HCT116 (cell line): ENCODE measurements around the gene STAT4. TPM values are rescaled to one million over a fixed set of nuclear protein-coding genes. Genes with fewer than 3 reads are reported as not detected.

Experiments used
- ATAC-seq: fragments of 200-7000 bp; cut with Tn5 transposase; 2 replicates; pipeline ENCODE4 v1.9.1; 2020; ENCODE audit warnings: mild to moderate bottlenecking, moderate library complexity
- BruUV-seq: library from RNA; stranded (reverse); fragments of 400-500 nt; replicated peaks from 2 replicates; lab custom pipeline; 2021; lab: Mats Ljungman, UMichigan
- CTCF ChIA-PET: fragments of 300-600 bp; sonication (Branson Sonifier 250); formaldehyde crosslinking; loops from one replicate; lab custom pipeline; 2021; ENCODE audit warnings: antibody characterized with exemption; lab: Charles Lee
- POLR2A ChIA-PET: fragments of 300-600, 350-600 bp; sonication (Branson Sonifier 250); formaldehyde crosslinking; loops from one replicate; lab custom pipeline; 2021; ENCODE audit warnings: antibody characterized with exemption; lab: Charles Lee
- RAD21 ChIA-PET, 2 experiments: fragments of 300-600 bp; sonication (Branson Sonifier 250); formaldehyde crosslinking; loops; one replicate each; lab custom pipeline; 2023; ENCODE audit warnings: low total read pairs in 2 of 2; ENCODE audit not compliant: uncharacterized antibody in 2 of 2, unreplicated experiment in 2 of 2, low non-redundant PET in 1 of 2; lab: Charles Lee
- DNase-seq: peaks from one replicate; pipeline ENCODE4 v3.0.0-alpha.2; 2010; ENCODE audit warnings: low read depth, low spot score
- H2AFZ ChIP-seq: fragments of 200-600 bp; shearing (Covaris generic), sonication (generic); 2 replicates; pipeline ENCODE4 v1.6.1; 2017; ENCODE audit warnings: low read depth, mixed run types, mixed read lengths, antibody characterized with exemption, low read length; ENCODE audit not compliant: poor library complexity, severe bottlenecking
- H3K27ac ChIP-seq: 2 replicates; pipeline ENCODE4 v1.5.1; 2012; ENCODE audit warnings: low read depth, low read length
- H3K27me3 ChIP-seq: fragments of 200-600 bp; sonication (generic); 2 replicates; pipeline ENCODE4 v1.6.1; 2016; ENCODE audit warnings: mixed run types, low read length, mixed read lengths; ENCODE audit not compliant: insufficient read depth
- H3K36me3 ChIP-seq, 2 experiments: fragments of 200-500 bp in 1 of 2; fragments of 200-600 bp in 1 of 2; sonication (Bioruptor generic) in 1 of 2; sonication (generic) in 1 of 2; 2 replicates each; pipeline versions ENCODE4 v1.5.1 to v1.6.1; 2014 to 2016; ENCODE audit warnings: low read length in 2 of 2, inconsistent platforms in 1 of 2, mixed read lengths in 1 of 2, mixed run types in 1 of 2; ENCODE audit not compliant: insufficient read depth in 2 of 2, control insufficient read depth in 1 of 2
- H3K4me1 ChIP-seq, 2 experiments: fragments of 200-600 bp in 1 of 2; sonication (generic) in 1 of 2; 2 replicates each; pipeline versions ENCODE4 v1.5.1 to v1.6.1; 2012 to 2017; ENCODE audit warnings: low read length in 2 of 2, inconsistent platforms in 1 of 2, mild to moderate bottlenecking in 1 of 2, mixed read lengths in 1 of 2, mixed run types in 1 of 2, moderate library complexity in 1 of 2; ENCODE audit not compliant: insufficient read depth in 2 of 2, control insufficient read depth in 1 of 2
- H3K4me2 ChIP-seq: fragments of 200-600 bp; sonication (generic); 2 replicates; pipeline ENCODE4 v1.6.1; 2017; ENCODE audit warnings: mixed run types, low read length, mixed read lengths
- H3K4me3 ChIP-seq, 2 experiments: fragments of 200-600 bp in 1 of 2; sonication (generic) in 1 of 2; replicated peaks in 1 of 2; 2 replicates each; pipeline ENCODE4 v1.5.1; 2011 to 2016; ENCODE audit warnings: low read length in 2 of 2, control low read depth in 1 of 2, low read depth in 1 of 2, mild to moderate bottlenecking in 1 of 2, mixed read lengths in 1 of 2, mixed run types in 1 of 2
- H3K79me2 ChIP-seq: fragments of 200-600 bp; sonication (generic); 2 replicates; pipeline ENCODE4 v1.6.1; 2017; ENCODE audit warnings: mild to moderate bottlenecking, mixed run types, low read length, moderate library complexity, mixed read lengths; ENCODE audit not compliant: insufficient read depth
- H3K9ac ChIP-seq: fragments of 200-600 bp; sonication (generic); 2 replicates; pipeline ENCODE4 v1.6.1; 2016; ENCODE audit warnings: low read length, mixed read lengths
- H3K9me2 ChIP-seq: fragments of 200-600 bp; sonication (generic), shearing (Covaris generic); 2 replicates; pipeline ENCODE4 v1.6.1; 2017; ENCODE audit warnings: mixed run types, mild to moderate bottlenecking, moderate library complexity; ENCODE audit not compliant: insufficient read depth
- H3K9me3 ChIP-seq, 2 experiments: fragments of 200-500 bp in 1 of 2; fragments of 200-600 bp in 1 of 2; sonication (Bioruptor generic) in 1 of 2; sonication (generic) in 1 of 2; 2 replicates each; pipeline ENCODE4 v1.6.1; 2014 to 2017; ENCODE audit warnings: low read length in 2 of 2, mixed read lengths in 2 of 2, inconsistent platforms in 1 of 2, low read depth in 1 of 2, mild to moderate bottlenecking in 1 of 2, mixed run types in 1 of 2, moderate library complexity in 1 of 2; ENCODE audit not compliant: control insufficient read depth in 1 of 2, insufficient read depth in 1 of 2
- H4K20me1 ChIP-seq: fragments of 200-600 bp; sonication (generic), shearing (Covaris generic); 2 replicates; pipeline ENCODE4 v1.6.1; 2017; ENCODE audit warnings: mixed run types, mild to moderate bottlenecking, moderate library complexity; ENCODE audit not compliant: insufficient read depth
- CBX3 ChIP-seq: IDR thresholded peaks from 2 replicates; pipeline ENCODE4 v1.6.1; 2012; ENCODE audit warnings: low read depth
- CEBPB ChIP-seq: IDR thresholded peaks from 2 replicates; pipeline ENCODE4 v1.6.1; 2012; ENCODE audit warnings: low read depth
- EGR1 ChIP-seq: IDR thresholded peaks from 2 replicates; pipeline ENCODE4 v1.6.1; 2012; ENCODE audit warnings: low read depth
- EZH2phosphoT487 ChIP-seq: fragments of 200-600 bp; IDR thresholded peaks from 2 replicates; pipeline ENCODE4 v1.6.1; 2018; ENCODE audit warnings: antibody characterized with exemption, borderline replicate concordance
- POLR2A ChIP-seq: IDR thresholded peaks from 2 replicates; pipeline ENCODE4 v1.7.0; 2011; ENCODE audit warnings: borderline replicate concordance; ENCODE audit not compliant: insufficient read depth, insufficient read length; ENCODE audit errors: extremely low read depth
- POLR2AphosphoS5 ChIP-seq: IDR thresholded peaks from 2 replicates; pipeline ENCODE4 v1.6.1; 2011; ENCODE audit warnings: mild to moderate bottlenecking, low read depth, low read length, moderate library complexity
- RAD21 ChIP-seq: IDR thresholded peaks from 2 replicates; pipeline ENCODE4 v1.6.1; 2012; ENCODE audit warnings: low read depth, mild to moderate bottlenecking
- SIN3A ChIP-seq: IDR thresholded peaks from 2 replicates; pipeline ENCODE4 v1.6.1; 2012; ENCODE audit warnings: low read depth
- SP1 ChIP-seq: IDR thresholded peaks from 2 replicates; pipeline ENCODE4 v1.6.1; 2012; ENCODE audit warnings: low read depth
- TCF7L2 ChIP-seq: IDR thresholded peaks from 2 replicates; pipeline ENCODE4 v1.7.0; 2011; ENCODE audit warnings: borderline replicate concordance, inconsistent platforms; ENCODE audit not compliant: insufficient read depth, insufficient read length; ENCODE audit errors: extremely low read depth
- YY1 ChIP-seq: IDR thresholded peaks from 2 replicates; pipeline ENCODE4 v1.6.1; 2011; ENCODE audit warnings: low read length, low read depth, moderate library complexity, mild to moderate bottlenecking; ENCODE audit not compliant: insufficient replicate concordance; ENCODE audit errors: extremely low read depth
- ZFX ChIP-seq: fragments of 450-650 bp; IDR thresholded peaks from 2 replicates; pipeline ENCODE4 v1.6.1; 2017
- ZNF274 ChIP-seq: fragments of 200-500 bp; sonication (Bioruptor generic); IDR thresholded peaks from 2 replicates; pipeline ENCODE4 v1.6.1; 2014; ENCODE audit warnings: mild to moderate bottlenecking, low read depth, low read length, inconsistent platforms
- intact Hi-C: fragments of 100-400 bp; cut with micrococcal nuclease; formaldehyde crosslinking; loops from 2 replicates; pipeline ENCODE4 v1.10.0; 2022
- total RNA-seq: library from RNA; stranded (reverse); gene quantifications from one replicate; pipeline ENCODE4 v1.2.1, GENCODE V29; 2021; ENCODE audit not compliant: unreplicated experiment
- TF ChIP-seq, protein P1 (sequence below): IDR thresholded peaks from 2 replicates; pipeline ENCODE4 v1.6.1; 2012
- TF ChIP-seq, protein P2 (sequence below): IDR thresholded peaks from 2 replicates; pipeline ENCODE4 v1.6.1; 2011; ENCODE audit warnings: mild to moderate bottlenecking, low read length, moderate library complexity; ENCODE audit not compliant: insufficient replicate concordance; ENCODE audit errors: extremely low read depth
- TF ChIP-seq, protein P3 (sequence below), 3 experiments: fragments of 200-600 bp in 1 of 3; sonication (generic) in 1 of 3; IDR thresholded peaks in 2 of 3; conservative IDR thresholded peaks in 1 of 3; 2 replicates each; pipeline ENCODE4 v1.5.1; 2012 to 2017; ENCODE audit warnings: low read depth in 2 of 3, low read length in 2 of 3, antibody characterized with exemption in 1 of 3, borderline replicate concordance in 1 of 3, control low read depth in 1 of 3, mild to moderate bottlenecking in 1 of 3, mixed read lengths in 1 of 3, mixed run types in 1 of 3, moderate library complexity in 1 of 3; ENCODE audit not compliant: insufficient read depth in 1 of 3

Gene STAT4
- total RNA-seq, 1 experiment from 2014 or later: 2.0 TPM

DNA sequence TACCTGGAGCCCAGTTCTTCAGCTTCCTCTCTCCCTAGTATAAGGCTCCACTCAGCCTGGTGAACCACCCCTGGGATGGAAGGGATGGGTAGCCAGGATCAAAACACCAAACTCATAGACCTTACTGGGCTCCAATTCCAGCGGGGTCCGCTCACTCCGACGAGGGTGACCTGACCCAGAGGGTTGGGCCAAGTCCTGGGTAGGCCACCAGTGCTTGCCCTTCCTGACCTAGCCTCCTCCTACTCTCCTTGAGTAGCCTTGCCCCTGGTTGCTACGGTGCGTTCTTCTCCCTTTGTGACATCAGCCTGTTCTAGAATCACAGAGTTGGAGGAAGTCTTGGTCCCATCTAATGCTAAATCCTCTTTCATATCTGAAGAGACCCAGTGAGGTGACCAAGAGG lies 537 bp upstream of the STAT4 start:
- ATAC-seq (peak; percentile 15; the same call in 1 of the 2 replicates), DNase-seq (no peak)
- Histone ChIP-seq H4K20me1 (no peaks in the 10 kb centered on the region), H3K4me2 (peak overlapping the region; percentile 95), H3K79me2 (no peaks in the 10 kb centered on the region), H3K9me3 (no peaks in the 10 kb centered on the region), H3K9ac (peak overlapping the region; percentile 52; the same call in 1 of the 2 replicates), H3K4me3 (peak overlapping the region; percentile 63 to 70), H3K4me1 (peaks cover 0 to 9% of the 10 kb centered on the region in 2 experiments; a peak in 2 of 4 replicates), H3K9me2 (no peaks in the 10 kb centered on the region), H3K36me3 (no peaks in the 10 kb centered on the region), H3K27ac (peak overlapping the region; percentile 1; the same call in 1 of the 2 replicates), H2AFZ (peak overlapping the region; percentile 74), H3K27me3 (no peaks in the 10 kb centered on the region)
- intact Hi-C loops: no loop called here
- ChIA-PET RAD21 (no interaction called here), POLR2A (no interaction called here), CTCF (interaction anchor here (2.4 to 5.6 kb wide), 2 partner anchors 100 to 370 kb away, joined by 4 to 34 read pairs; no protein-coding TSS in a partner anchor)
- BruUV-seq: no TSS peak
- TF ChIP-seq EZH2phosphoT487: no peak
- TF ChIP-seq SIN3A: no peak
- no peak for TF ChIP-seq CEBPB
- no peak for TF ChIP-seq ZFX
- no peak for TF ChIP-seq RAD21
- TF ChIP-seq EGR1: no peak
- no peak for TF ChIP-seq POLR2A
- no peak for TF ChIP-seq POLR2AphosphoS5
- no peak for TF ChIP-seq CBX3
- TF ChIP-seq SP1: no peak
- TF ChIP-seq, protein P1, sequence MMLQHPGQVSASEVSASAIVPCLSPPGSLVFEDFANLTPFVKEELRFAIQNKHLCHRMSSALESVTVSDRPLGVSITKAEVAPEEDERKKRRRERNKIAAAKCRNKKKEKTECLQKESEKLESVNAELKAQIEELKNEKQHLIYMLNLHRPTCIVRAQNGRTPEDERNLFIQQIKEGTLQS: no peak

DNA sequence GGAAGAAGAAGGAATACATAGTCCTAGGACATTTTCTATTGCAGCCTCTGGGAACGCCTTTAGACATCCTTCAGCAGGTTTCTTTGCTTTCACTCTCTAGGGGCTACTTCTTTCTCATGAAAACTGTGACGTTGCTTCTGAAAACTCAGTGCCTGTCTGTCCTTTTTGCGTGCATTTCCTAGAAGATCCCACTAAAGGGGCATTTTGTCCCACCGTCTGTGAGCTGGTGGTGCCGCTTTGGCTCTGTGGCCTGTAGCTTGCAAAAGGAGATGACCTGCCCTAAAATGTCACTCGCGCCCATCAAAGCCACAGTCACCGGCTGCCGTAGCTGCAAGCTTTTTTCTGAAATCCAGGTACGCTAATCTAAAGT lies 579 bp downstream of the STAT4 start:
- Histone ChIP-seq H3K27me3 (no peaks in the 10 kb centered on the region), H3K9me3 (no peaks in the 10 kb centered on the region), H3K36me3 (no peaks in the 10 kb centered on the region), H3K9me2 (no peaks in the 10 kb centered on the region), H3K4me2 (peak overlapping the region; percentile 95), H4K20me1 (no peaks in the 10 kb centered on the region), H3K79me2 (no peaks in the 10 kb centered on the region), H2AFZ (peak overlapping the region; percentile 74), H3K27ac (peak overlapping the region; percentile 1; the same call in 1 of the 2 replicates), H3K9ac (peak overlapping the region; percentile 52), H3K4me3 (peak overlapping the region; percentile 63 to 70), H3K4me1 (peaks cover 0 to 6% of the 10 kb centered on the region in 2 experiments; a peak in 2 of 4 replicates)
- BruUV-seq: no TSS peak
- intact Hi-C loops: no loop called here
- RAD21 ChIA-PET: interaction anchor here in 1 of 2 experiments (1.2 kb wide), 1 partner anchor 98 kb away, joined by 4 read pairs; no protein-coding TSS in a partner anchor
- TF ChIP-seq, protein P2, sequence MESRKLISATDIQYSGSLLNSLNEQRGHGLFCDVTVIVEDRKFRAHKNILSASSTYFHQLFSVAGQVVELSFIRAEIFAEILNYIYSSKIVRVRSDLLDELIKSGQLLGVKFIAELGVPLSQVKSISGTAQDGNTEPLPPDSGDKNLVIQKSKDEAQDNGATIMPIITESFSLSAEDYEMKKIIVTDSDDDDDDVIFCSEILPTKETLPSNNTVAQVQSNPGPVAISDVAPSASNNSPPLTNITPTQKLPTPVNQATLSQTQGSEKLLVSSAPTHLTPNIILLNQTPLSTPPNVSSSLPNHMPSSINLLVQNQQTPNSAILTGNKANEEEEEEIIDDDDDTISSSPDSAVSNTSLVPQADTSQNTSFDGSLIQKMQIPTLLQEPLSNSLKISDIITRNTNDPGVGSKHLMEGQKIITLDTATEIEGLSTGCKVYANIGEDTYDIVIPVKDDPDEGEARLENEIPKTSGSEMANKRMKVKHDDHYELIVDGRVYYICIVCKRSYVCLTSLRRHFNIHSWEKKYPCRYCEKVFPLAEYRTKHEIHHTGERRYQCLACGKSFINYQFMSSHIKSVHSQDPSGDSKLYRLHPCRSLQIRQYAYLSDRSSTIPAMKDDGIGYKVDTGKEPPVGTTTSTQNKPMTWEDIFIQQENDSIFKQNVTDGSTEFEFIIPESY: no peak
- peak; percentile 38 for TF ChIP-seq TCF7L2
- no peak for TF ChIP-seq YY1
- TF ChIP-seq, protein P3, sequence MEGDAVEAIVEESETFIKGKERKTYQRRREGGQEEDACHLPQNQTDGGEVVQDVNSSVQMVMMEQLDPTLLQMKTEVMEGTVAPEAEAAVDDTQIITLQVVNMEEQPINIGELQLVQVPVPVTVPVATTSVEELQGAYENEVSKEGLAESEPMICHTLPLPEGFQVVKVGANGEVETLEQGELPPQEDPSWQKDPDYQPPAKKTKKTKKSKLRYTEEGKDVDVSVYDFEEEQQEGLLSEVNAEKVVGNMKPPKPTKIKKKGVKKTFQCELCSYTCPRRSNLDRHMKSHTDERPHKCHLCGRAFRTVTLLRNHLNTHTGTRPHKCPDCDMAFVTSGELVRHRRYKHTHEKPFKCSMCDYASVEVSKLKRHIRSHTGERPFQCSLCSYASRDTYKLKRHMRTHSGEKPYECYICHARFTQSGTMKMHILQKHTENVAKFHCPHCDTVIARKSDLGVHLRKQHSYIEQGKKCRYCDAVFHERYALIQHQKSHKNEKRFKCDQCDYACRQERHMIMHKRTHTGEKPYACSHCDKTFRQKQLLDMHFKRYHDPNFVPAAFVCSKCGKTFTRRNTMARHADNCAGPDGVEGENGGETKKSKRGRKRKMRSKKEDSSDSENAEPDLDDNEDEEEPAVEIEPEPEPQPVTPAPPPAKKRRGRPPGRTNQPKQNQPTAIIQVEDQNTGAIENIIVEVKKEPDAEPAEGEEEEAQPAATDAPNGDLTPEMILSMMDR (IDR thresholded peaks at IDR 0.05 in 2 of 3, conservative IDR thresholded peaks at IDR 0.05 in 1 of 3; ENCODE audit: borderline replicate concordance in 1 of 3, insufficient read depth in 1 of 3, low read depth in 2 of 3, low read length in 2 of 3): no peak
- TF ChIP-seq ZNF274: no peak
- no peak for TF ChIP-seq RAD21
- TF ChIP-seq POLR2AphosphoS5: no peak
- no peak for TF ChIP-seq EGR1
- CTCF ChIA-PET: interaction anchor here (1.3 to 5.6 kb wide), 3 partner anchors 15 to 372 kb away, joined by 3 to 34 read pairs (median 4); no protein-coding TSS in a partner anchor
- no peak for DNase-seq
- peak; percentile 44 for ATAC-seq
- POLR2A ChIA-PET: no interaction called here
